AG09319 (cell line): ENCODE measurements around the gene ZNF71.

Source experiments
- DNase-seq: peaks from one replicate; pipeline ENCODE4 v3.0.0-alpha.2; 2010; ENCODE audit warnings: low read depth; ENCODE audit errors: extremely low read depth
- CTCF ChIP-seq: IDR thresholded peaks from 2 replicates; pipeline ENCODE4 v1.5.1; 2011; ENCODE audit warnings: low read depth, mild to moderate bottlenecking, inconsistent platforms, low read length, moderate library complexity

ZNF71 gene

GRCh38 chr19:56572589-56572988 is 22.5 kb upstream of the ZNF71 start:
- no peak for TF ChIP-seq CTCF
- no peak for DNase-seq

- no peak for TF ChIP-seq CTCF
These were observed 21.2 kb upstream of the ZNF71 start for GRCh38 chr19:56573914-56574313.

GRCh38 chr19:56577719-56578602 is 17.1 kb upstream of the ZNF71 start:
- no peak for DNase-seq
- no peak for TF ChIP-seq CTCF

More at GRCh38 chr19:56573914-56574313, 21.2 kb upstream of the ZNF71 start:
- DNase-seq, result no peak

- no peak for TF ChIP-seq CTCF
- DNase-seq, result no peak
These were observed 688 bp upstream of the ZNF71 start for GRCh38 chr19:56594446-56594782.

GRCh38 chr19:56595548-56595899 is 422 bp downstream of the ZNF71 start:
- no peak for TF ChIP-seq CTCF
- no peak for DNase-seq

GRCh38 chr19:56596676-56597075 is 1.6 kb downstream of the ZNF71 start:
- no peak for DNase-seq
- no peak for TF ChIP-seq CTCF

GRCh38 chr19:56597696-56598095 is 2.6 kb downstream of the ZNF71 start:
- no peak for TF ChIP-seq CTCF
- no peak for DNase-seq
